Thoracic aorta (tissue), 2 donors: ENCODE results near the gene VAPB. TPM values are rescaled to one million over a fixed set of nuclear protein-coding genes. Genes with fewer than 3 reads are reported as not detected.

Experiments
- ATAC-seq: fragments of 150-250 bp; one replicate; pipeline ENCODE4 v1.8.0; 2017; ENCODE audit warnings: low read depth; ENCODE audit not compliant: insufficient number of reproducible peaks, low FRiP score
- DNase-seq: peaks from one replicate; pipeline ENCODE4 v3.0.0-alpha.2; 2020; ENCODE audit warnings: low spot score
- H3K27ac ChIP-seq, 2 donors: fragments of 200-600 bp; sonication (generic); 1 replicate in 1 of 2; 2 replicates in 1 of 2; pipeline ENCODE4 v1.5.1; 2016; ENCODE audit warnings: mild to moderate bottlenecking in 2 of 2, moderate library complexity in 2 of 2
- H3K27me3 ChIP-seq: fragments of 200-600 bp; sonication (generic); replicated peaks from 2 replicates; pipeline ENCODE4 v1.6.0; 2016; ENCODE audit warnings: mild to moderate bottlenecking; ENCODE audit not compliant: insufficient read depth
- H3K36me3 ChIP-seq: fragments of 200-600 bp; sonication (generic); one replicate; pipeline ENCODE4 v1.5.1; 2016
- H3K4me1 ChIP-seq, 2 donors: fragments of 200-600 bp; sonication (generic); 1 replicate in 1 of 2; 2 replicates in 1 of 2; pipeline versions ENCODE4 v1.5.1 to v1.6.0; 2016; ENCODE audit warnings: low read depth in 2 of 2, mild to moderate bottlenecking in 1 of 2; ENCODE audit not compliant: control insufficient read depth in 1 of 2
- H3K4me3 ChIP-seq: fragments of 200-600 bp; sonication (generic); 2 replicates; pipeline ENCODE4 v1.5.1; 2016; ENCODE audit warnings: mild to moderate bottlenecking
- H3K9me3 ChIP-seq: fragments of 200-600 bp; sonication (generic); 2 replicates; pipeline ENCODE4 v1.5.1; 2016
- CTCF ChIP-seq: fragments of 200-600 bp; sonication (generic); IDR thresholded peaks from one replicate; pipeline ENCODE4 v1.5.1; 2019; ENCODE audit warnings: antibody characterized with exemption
- total RNA-seq, 2 donors: library from RNA; depleted of rRNA; stranded (reverse); fragments of >200 nt; gene quantifications; one replicate each; pipeline versions ENCODE4 v1.1.0 to v1.2.3, GENCODE V29; 2016

The VAPB gene
- total RNA-seq, 2 donors from 2014 or later, result 21.5 to 32.8 TPM

GRCh38 chr20:58461104-58461503, 72.1 kb downstream of the VAPB start:
- Histone ChIP-seq H3K36me3 (no peaks in the 10 kb centered on the region), H3K4me3 (no peak overlapping the region), H3K27ac (no peak overlapping the region), H3K9me3 (no peaks in the 10 kb centered on the region), H3K27me3 (no peaks in the 10 kb centered on the region), H3K4me1 (no peaks in the 10 kb centered on the region)
- DNase-seq (no peak), ATAC-seq (no peak)
- no peak for TF ChIP-seq CTCF

GRCh38 chr20:58461899-58462298, 72.9 kb downstream of the VAPB start:
- Histone ChIP-seq H3K4me3 (no peak overlapping the region), H3K9me3 (no peaks in the 10 kb centered on the region), H3K36me3 (no peaks in the 10 kb centered on the region), H3K27me3 (no peaks in the 10 kb centered on the region), H3K4me1 (no peaks in the 10 kb centered on the region), H3K27ac (no peak overlapping the region)
- TF ChIP-seq CTCF, result no peak
- DNase-seq, result no peak
- ATAC-seq, result no peak

- no peak for DNase-seq
- no peak for TF ChIP-seq CTCF
- Histone ChIP-seq H3K36me3 (no peaks in the 10 kb centered on the region), H3K4me1 (no peaks in the 10 kb centered on the region), H3K4me3 (no peak overlapping the region), H3K9me3 (no peaks in the 10 kb centered on the region), H3K27ac (no peak overlapping the region), H3K27me3 (no peaks in the 10 kb centered on the region)
- no peak for ATAC-seq
Observed at GRCh38 chr20:58463256-58463655, 74.2 kb downstream of the VAPB start.

- Histone ChIP-seq H3K36me3 (no peaks in the 10 kb centered on the region), H3K4me3 (no peak overlapping the region), H3K9me3 (no peaks in the 10 kb centered on the region), H3K27ac (no peak overlapping the region), H3K4me1 (no peaks in the 10 kb centered on the region), H3K27me3 (no peaks in the 10 kb centered on the region)
- no peak for TF ChIP-seq CTCF
- no peak for ATAC-seq
- DNase-seq, result no peak
Observed at GRCh38 chr20:58464838-58465237, 75.8 kb downstream of the VAPB start.

- no peak for DNase-seq
Observed at GRCh38 chr20:58466095-58466708, 77.2 kb downstream of the VAPB start.

More at GRCh38 chr20:58466095-58466708, 77.2 kb downstream of the VAPB start:
- no peak for TF ChIP-seq CTCF
- Histone ChIP-seq H3K4me1 (no peaks in the 10 kb centered on the region), H3K27me3 (no peaks in the 10 kb centered on the region), H3K4me3 (no peak overlapping the region), H3K36me3 (no peaks in the 10 kb centered on the region), H3K9me3 (no peaks in the 10 kb centered on the region), H3K27ac (no peak overlapping the region)
- ATAC-seq, result no peak
